Caki2 (cell line): ENCODE results near the gene ESRRG. TPM values are rescaled to one million over a fixed set of nuclear protein-coding genes. Genes with fewer than 3 reads are reported as not detected.
"Not testable (repeated sequence)": the region's sequence is repeated elsewhere in the genome, so short reads cannot be mapped to it uniquely, and the experiment has no call there.

Experiments
- DNase-seq: peaks from one replicate; pipeline ENCODE4 v3.0.0-alpha.2; 2015; ENCODE audit warnings: low read depth
- in situ Hi-C: cut with HindIII; loops from 2 replicates; pipeline ENCODE4 v1.10.0; 2016; ENCODE audit warnings: low sequenced_read_pairs, low pct_unique_long_range_greater_than_20kb, mixed read lengths
- total RNA-seq: library from RNA; depleted of rRNA; stranded (reverse); fragments of >200 nt; shearing (Covaris generic); gene quantifications from 2 replicates; pipeline ENCODE4 v1.2.3, GENCODE V29; 2014; ENCODE audit warnings: low replicate concordance

The ESRRG gene
- total RNA-seq, 1 experiment from 2014 or later, result 1.2 TPM

DNA sequence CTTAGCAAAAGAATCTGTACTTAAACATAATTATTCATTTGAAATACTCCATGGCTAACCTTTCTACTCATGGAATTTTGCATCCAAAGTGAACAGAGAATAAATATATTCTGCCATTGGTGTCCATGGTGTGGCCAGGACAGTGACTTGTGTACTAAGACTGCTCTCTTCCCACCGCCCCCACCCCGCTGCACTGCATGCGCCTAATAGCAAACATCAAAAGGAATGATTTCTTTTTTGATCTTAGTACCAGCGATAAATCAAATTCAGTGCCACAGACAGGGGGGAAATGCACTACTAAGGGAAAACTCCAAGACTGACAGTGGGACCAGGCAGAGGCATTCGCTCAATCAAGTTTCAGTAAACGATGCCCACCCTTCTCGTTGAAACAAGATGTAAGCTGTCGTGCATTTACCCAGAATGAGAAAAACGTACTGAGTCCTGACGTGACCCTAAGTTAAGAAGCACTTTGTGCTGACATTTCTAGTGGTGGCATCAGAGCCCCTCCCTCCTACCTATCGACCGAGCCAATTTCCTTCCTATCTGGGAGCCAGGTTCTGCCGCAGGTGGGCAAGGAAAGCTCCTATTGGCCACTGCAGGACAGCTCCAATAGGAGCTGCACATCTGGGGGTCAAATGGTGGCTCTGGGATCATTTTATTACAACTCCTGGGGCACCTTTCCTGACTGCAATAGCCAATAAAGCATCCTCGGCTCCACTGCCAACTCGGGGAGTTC is 12.5 kb downstream of the ESRRG start:
- in situ Hi-C loops, result no loop called here
- no peak for DNase-seq

GRCh38 chr1:216710055-216710454 is 13.2 kb downstream of the ESRRG start:
- DNase-seq, result no peak
- in situ Hi-C loops, result no loop called here

GRCh38 chr1:216705676-216706075 is 17.6 kb downstream of the ESRRG start:
- no peak for DNase-seq
- in situ Hi-C loops, result no loop called here

GRCh38 chr1:216704065-216704464 is 19.2 kb downstream of the ESRRG start:
- DNase-seq, in situ Hi-C loops: not testable (repeated sequence)

DNA sequence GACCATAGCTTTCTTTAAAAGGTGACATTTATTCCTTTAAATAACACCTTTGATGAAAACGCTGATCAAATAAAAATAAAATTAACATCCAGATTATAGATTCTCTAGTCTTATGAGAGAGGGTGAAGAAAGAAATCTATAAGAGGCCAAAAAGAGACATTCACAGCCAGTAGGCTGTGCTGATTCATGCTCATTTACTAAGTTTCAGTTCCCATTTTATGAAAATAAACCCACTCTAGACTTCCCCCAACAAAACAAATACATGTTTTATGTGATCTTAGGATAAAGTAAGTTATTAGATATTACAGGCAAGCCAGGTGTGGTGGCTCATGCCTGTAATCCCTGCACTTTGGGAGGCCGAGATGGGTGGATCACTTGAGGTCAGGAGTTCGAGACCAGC is 21.1 kb downstream of the ESRRG start:
- in situ Hi-C loops, result no loop called here
- no peak for DNase-seq

GRCh38 chr1:216700779-216701178 is 22.4 kb downstream of the ESRRG start:
- in situ Hi-C loops, result no loop called here

GRCh38 chr1:216691710-216692109 is 31.5 kb downstream of the ESRRG start:
- in situ Hi-C loops, result no loop called here
- DNase-seq, result no peak

More at GRCh38 chr1:216700779-216701178, 22.4 kb downstream of the ESRRG start:
- DNase-seq, result peak; percentile 6

DNA sequence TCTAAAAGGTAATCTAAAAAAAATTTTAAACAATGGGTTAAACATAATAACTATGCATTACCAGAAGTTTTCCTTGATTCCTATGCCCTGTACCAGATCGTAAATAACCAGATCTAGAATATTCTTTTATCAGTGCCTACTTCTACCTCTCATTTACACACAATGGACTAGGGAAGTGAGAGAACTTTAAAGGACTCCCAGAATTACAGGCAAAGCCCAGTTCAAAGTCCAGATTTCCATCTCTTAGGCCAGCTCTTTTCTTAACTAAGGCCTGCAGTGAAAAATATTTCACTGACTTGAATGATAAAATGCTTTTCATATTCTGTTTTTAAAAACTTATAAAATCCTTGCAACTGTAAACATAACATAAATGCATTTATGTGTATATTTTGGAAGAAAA is 32.6 kb downstream of the ESRRG start:
- in situ Hi-C loops, result no loop called here

GRCh38 chr1:216688127-216688657 is 35.0 kb downstream of the ESRRG start:
- DNase-seq, result no peak
- in situ Hi-C loops, result no loop called here

More for the DNA sequence above, 32.6 kb downstream of the ESRRG start:
- no peak for DNase-seq

GRCh38 chr1:216686860-216687766 is 36.1 kb downstream of the ESRRG start:
- in situ Hi-C loops, result no loop called here
- no peak for DNase-seq

DNA sequence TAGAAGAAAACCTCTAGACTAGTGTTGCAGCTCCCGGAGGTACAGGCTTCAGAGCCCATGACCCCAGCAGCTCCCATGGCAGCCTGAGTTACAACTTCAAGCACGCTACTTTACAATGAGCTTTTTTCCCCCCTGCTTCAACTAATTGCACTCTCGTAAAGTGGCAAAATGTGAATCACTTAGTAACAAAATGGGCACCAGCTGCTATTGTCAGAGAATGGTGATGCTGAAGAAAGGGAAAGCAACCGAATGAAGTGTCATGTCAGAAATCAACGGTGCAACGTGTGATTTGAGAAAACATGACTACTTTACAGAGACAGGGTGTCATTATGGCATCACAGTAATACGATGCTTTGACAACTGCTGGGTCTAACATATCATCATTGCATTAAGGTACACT is 40.5 kb downstream of the ESRRG start:
- DNase-seq, result no peak
- in situ Hi-C loops, result no loop called here

- in situ Hi-C loops, result no loop called here
Observed at GRCh38 chr1:216679108-216679507, 44.1 kb downstream of the ESRRG start.

DNA sequence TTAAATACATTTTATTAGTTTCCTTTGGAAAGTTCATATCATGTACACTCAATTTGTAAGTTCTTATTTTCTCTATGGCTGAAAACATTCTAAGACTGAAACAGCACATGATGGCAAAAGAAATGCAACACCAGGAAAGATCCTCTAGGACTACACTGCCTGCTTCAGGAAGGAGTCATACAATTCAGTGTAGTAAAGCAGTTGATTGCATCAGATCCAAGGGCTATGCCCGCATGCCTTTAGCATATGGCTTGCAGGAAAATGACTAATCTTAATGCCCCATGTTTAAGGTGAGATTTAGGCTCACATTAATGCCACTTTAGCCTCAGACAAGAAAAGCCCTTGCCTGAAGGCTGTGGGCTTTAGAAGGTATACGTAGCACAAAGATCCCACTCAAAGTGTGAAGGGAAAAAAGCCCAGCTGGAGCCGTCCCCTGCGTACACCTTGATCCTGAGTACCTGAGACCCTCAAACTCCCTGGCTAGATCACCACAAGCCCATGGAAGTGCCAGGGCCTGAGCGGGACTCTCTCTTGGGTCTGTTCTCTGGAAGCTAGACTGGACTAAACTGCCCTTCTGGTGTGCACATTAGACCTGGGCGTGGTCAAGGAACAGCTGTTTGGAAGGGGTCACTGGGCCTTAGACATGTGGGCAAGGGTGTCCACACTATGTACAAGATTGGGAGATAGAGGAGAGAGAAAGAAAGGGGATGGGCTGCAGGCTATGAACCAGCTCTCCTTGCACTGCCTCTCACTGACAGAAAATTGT is 52.9 kb downstream of the ESRRG start:
- DNase-seq, result no peak
- in situ Hi-C loops, result no loop called here

More at GRCh38 chr1:216679108-216679507, 44.1 kb downstream of the ESRRG start:
- no peak for DNase-seq

DNA sequence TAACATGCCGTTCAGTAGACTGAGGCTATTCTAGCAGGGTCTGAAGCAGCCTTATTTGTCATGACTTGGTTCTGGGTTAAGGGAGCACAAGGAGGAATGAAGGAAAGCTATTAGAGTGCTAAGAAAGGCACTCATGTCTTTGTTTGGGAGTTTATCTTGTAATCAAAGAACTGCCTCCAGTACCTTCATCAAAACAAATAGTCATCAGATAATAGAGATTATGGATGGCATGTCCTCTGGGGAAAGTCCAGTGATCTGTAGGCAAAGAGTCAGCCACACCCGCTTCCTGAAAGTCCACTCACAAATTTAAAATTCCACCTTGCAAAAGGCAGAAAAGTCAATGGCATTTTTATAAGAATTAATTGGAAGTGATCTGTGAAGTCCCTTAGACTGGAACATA is 56.8 kb downstream of the ESRRG start:
- in situ Hi-C loops, result no loop called here
- no peak for DNase-seq

DNA sequence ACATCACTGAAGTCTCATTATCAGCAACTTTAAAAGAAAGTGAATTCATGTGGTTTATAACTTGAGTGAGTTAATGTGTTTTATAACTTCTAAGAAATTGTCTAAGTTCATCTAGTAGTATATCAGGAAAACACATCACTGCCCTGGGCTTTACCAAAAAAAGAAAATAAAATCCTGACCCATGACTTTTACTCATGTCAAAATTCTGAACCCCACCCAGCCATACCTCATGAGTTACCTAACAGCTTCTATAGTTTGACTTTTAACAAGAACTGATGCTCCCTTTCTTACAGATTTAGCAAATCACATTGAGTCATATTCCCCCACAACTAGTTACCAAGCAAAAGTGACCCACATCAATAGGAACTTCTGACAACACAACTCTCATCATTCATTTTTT is 57.4 kb downstream of the ESRRG start:
- in situ Hi-C loops, result no loop called here
- no peak for DNase-seq

- DNase-seq, result no peak
- in situ Hi-C loops, result no loop called here
Observed at GRCh38 chr1:216665406-216665805, 57.8 kb downstream of the ESRRG start.

DNA sequence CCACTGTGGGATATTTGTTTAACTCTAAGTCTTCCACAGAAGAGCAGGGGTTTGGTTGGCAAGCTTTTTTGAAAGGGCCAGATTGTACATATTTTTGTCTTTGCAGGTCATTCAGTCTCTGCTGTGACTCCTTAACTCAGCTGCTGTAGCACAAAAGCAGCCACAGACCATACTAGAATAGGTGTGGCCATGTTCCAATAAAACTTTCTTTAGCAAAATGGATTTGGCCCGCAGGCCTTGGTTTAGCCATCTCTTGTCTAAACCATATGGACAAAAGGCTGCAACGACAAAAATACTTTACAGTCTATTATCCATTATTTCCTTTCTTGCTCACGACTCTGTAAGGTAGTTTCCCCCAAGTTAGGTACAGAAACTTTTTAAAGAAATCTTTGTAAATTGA is 60.5 kb downstream of the ESRRG start:
- DNase-seq, result no peak
- in situ Hi-C loops, result no loop called here

- no peak for DNase-seq
- in situ Hi-C loops, result no loop called here
Observed at GRCh38 chr1:216660561-216660960, 62.7 kb downstream of the ESRRG start.
